GM03348 (cell line): ENCODE results near the gene PLA2G10.
A peak's percentile ranks its signal among the peaks of the same experiment; 100 is the strongest.
"Not testable (repeated sequence)": the region's sequence is repeated elsewhere in the genome, so short reads cannot be mapped to it uniquely, and the experiment has no call there.

Source experiments
- DNase-seq: peaks from one replicate; pipeline ENCODE4 v3.0.0; 2012; ENCODE audit warnings: low spot score

The PLA2G10 gene

GRCh38 chr16:14667347-14668266 is 26.5 kb downstream of the PLA2G10 start:
- no peak for DNase-seq

GRCh38 chr16:14658063-14658462 is 36.0 kb downstream of the PLA2G10 start:
- DNase-seq = no peak

GRCh38 chr16:14652726-14653125 is 41.4 kb downstream of the PLA2G10 start:
- DNase-seq = no peak

GRCh38 chr16:14650629-14651028 is 43.5 kb downstream of the PLA2G10 start:
- no peak for DNase-seq

- DNase-seq = no peak
Measured at GRCh38 chr16:14649816-14650215, 44.3 kb downstream of the PLA2G10 start.

- DNase-seq = no peak
Measured at GRCh38 chr16:14641926-14642325, 52.2 kb downstream of the PLA2G10 start.

GRCh38 chr16:14641206-14641605 is 52.9 kb downstream of the PLA2G10 start:
- DNase-seq = no peak

GRCh38 chr16:14640538-14640937 is 53.6 kb downstream of the PLA2G10 start:
- DNase-seq = no peak

GRCh38 chr16:14636951-14637240 is 57.2 kb downstream of the PLA2G10 start:
- not testable (repeated sequence) for DNase-seq

GRCh38 chr16:14636179-14636950 is 57.7 kb downstream of the PLA2G10 start:
- not testable (repeated sequence) for DNase-seq

GRCh38 chr16:14635395-14636165 is 58.5 kb downstream of the PLA2G10 start:
- no peak for DNase-seq

GRCh38 chr16:14634389-14634725 is 59.8 kb downstream of the PLA2G10 start:
- DNase-seq = no peak

GRCh38 chr16:14632693-14633569 is 61.2 kb downstream of the PLA2G10 start, which contains the start of gene BFAR:
TSS of gene BFAR (plus strand) at chr16:14632951. CDS start at chr16:14644347, 11,396 bp downstream.
- DNase-seq = peak; percentile 99

- DNase-seq = not testable (repeated sequence)
Measured at GRCh38 chr16:14630620-14631330, 63.3 kb downstream of the PLA2G10 start.

GRCh38 chr16:14629919-14630619 is 64.0 kb downstream of the PLA2G10 start, which contains the start of gene PARN:
TSS of gene PARN (minus strand) at chr16:14630260. CDS start at chr16:14630125, 135 bp downstream.
- DNase-seq = peak; percentile 99

- DNase-seq = peak; percentile 35
Measured at GRCh38 chr16:14629612-14629918, 64.5 kb downstream of the PLA2G10 start.

- DNase-seq = no peak
Measured at GRCh38 chr16:14628806-14629611, 65.1 kb downstream of the PLA2G10 start.

- DNase-seq = no peak
Measured at GRCh38 chr16:14627078-14627477, 67.0 kb downstream of the PLA2G10 start.
